Osteoblast (primary cell): Measurements from ENCODE around the gene DSG3. TPM values are rescaled to one million over a fixed set of nuclear protein-coding genes. Genes with fewer than 3 reads are reported as not detected.
"Not testable (repeated sequence)": the region's sequence is repeated elsewhere in the genome, so short reads cannot be mapped to it uniquely, and the experiment has no call there.

ENCODE experiments used
- DNase-seq: peaks from one replicate; pipeline ENCODE4 v3.0.0; 2011; ENCODE audit warnings: low spot score, mixed read lengths; ENCODE audit not compliant: insufficient read length; ENCODE audit errors: missing footprints
- H2AFZ ChIP-seq: 2 replicates; pipeline ENCODE4 v1.6.0; 2011; ENCODE audit warnings: mild to moderate bottlenecking, low read length
- H3K27ac ChIP-seq: 2 replicates; pipeline ENCODE4 v1.5.1; 2011; ENCODE audit warnings: mild to moderate bottlenecking, low read depth, low read length, moderate library complexity
- H3K27me3 ChIP-seq: 2 replicates; pipeline ENCODE4 v1.6.0; 2012; ENCODE audit warnings: mild to moderate bottlenecking, control low read depth, inconsistent platforms, low read length, moderate library complexity; ENCODE audit not compliant: insufficient read depth
- H3K36me3 ChIP-seq: 2 replicates; pipeline ENCODE4 v1.5.1; 2011; ENCODE audit warnings: mild to moderate bottlenecking, low read length, control low read depth, moderate library complexity; ENCODE audit not compliant: insufficient read depth
- H3K4me1 ChIP-seq: 2 replicates; pipeline ENCODE4 v1.5.1; 2011; ENCODE audit warnings: mild to moderate bottlenecking, low read length, control low read depth, moderate library complexity; ENCODE audit not compliant: insufficient read depth
- H3K4me2 ChIP-seq: 2 replicates; pipeline ENCODE4 v1.6.0; 2011; ENCODE audit warnings: mild to moderate bottlenecking, low read length; ENCODE audit not compliant: insufficient read depth
- H3K4me3 ChIP-seq: fragments of 200-600 bp; sonication (generic); 3 replicates; pipeline ENCODE4 v1.5.1; 2012; ENCODE audit warnings: mild to moderate bottlenecking, low read length, inconsistent platforms; ENCODE audit not compliant: insufficient read depth
- H3K79me2 ChIP-seq: 2 replicates; pipeline ENCODE4 v1.6.0; 2012; ENCODE audit warnings: mild to moderate bottlenecking, low read length, control low read depth, inconsistent platforms; ENCODE audit not compliant: insufficient read depth
- H3K9me3 ChIP-seq: 2 replicates; pipeline ENCODE4 v1.5.1; 2011; ENCODE audit warnings: low read depth, low read length, control low read depth
- H4K20me1 ChIP-seq: 2 replicates; pipeline ENCODE4 v1.6.0; 2012; ENCODE audit warnings: mild to moderate bottlenecking, low read length, control low read depth; ENCODE audit not compliant: insufficient read depth
- total RNA-seq: library from RNA; depleted of rRNA; stranded (reverse); fragments of >200 nt; gene quantifications from 2 replicates; pipeline ENCODE4 v1.2.3, GENCODE V29; 2012
- TF ChIP-seq, protein P1 (sequence below): IDR thresholded peaks from 2 replicates; pipeline ENCODE4 v1.5.1; 2011; ENCODE audit warnings: mild to moderate bottlenecking, low read depth, low read length, moderate library complexity; ENCODE audit errors: extremely low read depth

DSG3 gene
- total RNA-seq, 1 donor, result 1.4 TPM

DNA sequence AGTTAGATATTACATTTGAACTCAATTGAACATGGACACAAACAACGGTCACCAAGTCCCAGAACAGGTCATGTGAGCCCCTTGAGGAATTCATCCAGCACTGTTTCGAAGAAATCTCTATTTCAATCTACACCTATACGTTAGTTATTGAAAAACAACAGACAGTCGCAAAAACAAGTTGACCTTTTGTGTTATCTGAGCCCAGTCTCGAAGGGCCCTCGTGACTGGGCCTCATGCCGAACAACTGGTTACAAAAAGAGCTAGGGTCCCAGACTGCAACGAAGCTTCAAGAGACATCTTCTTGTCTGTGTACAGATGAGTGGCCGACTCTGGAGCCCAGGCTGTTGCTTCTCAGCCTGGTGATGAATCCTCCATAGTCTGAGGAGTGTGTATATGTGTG is 45.1 kb downstream of the DSG3 start:
- TF ChIP-seq, protein P1, sequence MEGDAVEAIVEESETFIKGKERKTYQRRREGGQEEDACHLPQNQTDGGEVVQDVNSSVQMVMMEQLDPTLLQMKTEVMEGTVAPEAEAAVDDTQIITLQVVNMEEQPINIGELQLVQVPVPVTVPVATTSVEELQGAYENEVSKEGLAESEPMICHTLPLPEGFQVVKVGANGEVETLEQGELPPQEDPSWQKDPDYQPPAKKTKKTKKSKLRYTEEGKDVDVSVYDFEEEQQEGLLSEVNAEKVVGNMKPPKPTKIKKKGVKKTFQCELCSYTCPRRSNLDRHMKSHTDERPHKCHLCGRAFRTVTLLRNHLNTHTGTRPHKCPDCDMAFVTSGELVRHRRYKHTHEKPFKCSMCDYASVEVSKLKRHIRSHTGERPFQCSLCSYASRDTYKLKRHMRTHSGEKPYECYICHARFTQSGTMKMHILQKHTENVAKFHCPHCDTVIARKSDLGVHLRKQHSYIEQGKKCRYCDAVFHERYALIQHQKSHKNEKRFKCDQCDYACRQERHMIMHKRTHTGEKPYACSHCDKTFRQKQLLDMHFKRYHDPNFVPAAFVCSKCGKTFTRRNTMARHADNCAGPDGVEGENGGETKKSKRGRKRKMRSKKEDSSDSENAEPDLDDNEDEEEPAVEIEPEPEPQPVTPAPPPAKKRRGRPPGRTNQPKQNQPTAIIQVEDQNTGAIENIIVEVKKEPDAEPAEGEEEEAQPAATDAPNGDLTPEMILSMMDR, result no peak
- H3K9me3 ChIP-seq, result no peaks in the 10 kb centered on the region
- no peak overlapping the region for H3K27ac ChIP-seq
- no peaks in the 10 kb centered on the region for H3K4me1 ChIP-seq
- peaks cover 12% of the 10 kb centered on the region for H3K27me3 ChIP-seq
- H3K4me2 ChIP-seq, result no peak overlapping the region
- no peak overlapping the region for H2AFZ ChIP-seq
- DNase-seq, result no peak
- no peaks in the 10 kb centered on the region for H3K79me2 ChIP-seq
- no peaks in the 10 kb centered on the region for H3K36me3 ChIP-seq
- no peak overlapping the region for H3K4me3 ChIP-seq
- H4K20me1 ChIP-seq, result no peaks in the 10 kb centered on the region

DNA sequence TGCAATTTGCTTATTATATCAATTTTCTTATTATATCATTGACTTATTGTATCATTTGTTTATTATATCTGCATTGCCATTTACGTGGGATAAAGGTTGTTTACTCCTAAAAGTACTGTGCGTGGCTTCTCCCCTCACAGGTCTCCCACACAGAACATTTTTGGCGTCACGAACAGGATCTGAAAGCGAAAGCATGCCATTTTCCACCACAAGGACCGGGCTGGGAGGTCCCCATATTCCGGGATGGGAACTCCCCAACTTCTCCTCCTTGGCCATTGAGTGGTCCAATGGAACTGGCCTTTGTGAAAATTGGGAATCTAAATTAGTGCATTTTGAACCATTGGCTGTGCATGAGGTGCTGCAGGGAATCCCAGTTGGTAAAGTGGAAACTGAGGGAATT is 45.6 kb downstream of the DSG3 start:
- no peak overlapping the region for H3K4me3 ChIP-seq
- H3K79me2 ChIP-seq, result no peaks in the 10 kb centered on the region
- TF ChIP-seq, protein P1, result no peak
- H3K9me3 ChIP-seq, result no peaks in the 10 kb centered on the region
- no peak overlapping the region for H3K27ac ChIP-seq
- no peak for DNase-seq
- H3K4me2 ChIP-seq, result no peak overlapping the region
- H3K27me3 ChIP-seq, result peaks cover 12% of the 10 kb centered on the region
- H4K20me1 ChIP-seq, result no peaks in the 10 kb centered on the region
- no peaks in the 10 kb centered on the region for H3K4me1 ChIP-seq
- H3K36me3 ChIP-seq, result no peaks in the 10 kb centered on the region
- H2AFZ ChIP-seq, result no peak overlapping the region

DNA sequence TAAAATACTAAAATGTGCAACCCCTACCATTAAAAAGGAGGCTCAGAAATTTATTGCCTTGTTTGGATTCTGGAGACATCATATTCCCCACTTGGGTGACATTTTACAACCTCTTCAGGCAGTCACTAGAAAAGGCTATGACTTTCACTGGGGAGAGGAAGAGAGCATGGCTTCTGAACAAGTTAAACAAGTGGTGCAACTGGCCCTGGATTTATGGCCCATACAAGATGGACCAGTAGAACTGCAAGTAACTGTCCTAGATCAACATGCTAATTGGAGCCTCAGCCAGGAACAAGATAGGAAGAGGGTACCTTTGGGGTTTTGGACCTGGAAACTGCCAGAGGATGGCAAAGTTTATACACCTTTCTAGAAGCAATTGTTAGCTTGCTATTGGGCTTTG is 46.4 kb downstream of the DSG3 start:
- TF ChIP-seq, protein P1, result no peak
- Histone ChIP-seq H4K20me1 (no peaks in the 10 kb centered on the region), H3K27me3 (peaks cover 18% of the 10 kb centered on the region), H3K36me3 (no peaks in the 10 kb centered on the region), H3K27ac (no peak overlapping the region), H3K79me2 (no peaks in the 10 kb centered on the region), H3K4me3 (no peak overlapping the region), H3K9me3 (no peaks in the 10 kb centered on the region), H3K4me2 (no peak overlapping the region), H2AFZ (no peak overlapping the region), H3K4me1 (peaks cover 2% of the 10 kb centered on the region)
- no peak for DNase-seq

DNA sequence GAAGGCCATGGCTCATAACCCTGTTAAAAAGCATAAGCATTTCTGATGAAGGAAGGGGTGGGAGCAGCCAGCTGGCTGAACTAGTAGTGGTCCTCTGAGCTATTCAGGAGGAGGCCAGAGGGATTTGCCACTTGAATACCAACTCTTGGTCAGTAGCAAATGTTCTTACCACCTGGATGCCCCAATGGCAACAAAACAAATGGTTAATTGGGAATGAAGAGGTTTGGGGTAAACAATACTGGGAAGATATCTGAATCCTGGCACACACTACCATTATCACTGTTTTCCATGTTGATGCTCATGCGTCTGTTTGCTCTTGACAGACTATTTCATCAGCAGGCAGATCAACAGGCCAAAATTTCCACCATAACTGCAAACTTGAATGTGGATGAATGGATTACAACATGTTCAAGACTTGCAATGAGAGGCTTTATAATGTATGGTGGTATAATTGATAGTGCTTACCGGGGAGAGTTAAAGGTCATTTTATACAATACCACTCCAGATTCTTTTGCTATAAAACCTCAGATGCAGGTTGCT is 47.2 kb downstream of the DSG3 start:
- not testable (repeated sequence) for H4K20me1 ChIP-seq, H3K4me1 ChIP-seq, H2AFZ ChIP-seq, H3K27ac ChIP-seq, H3K79me2 ChIP-seq, DNase-seq, H3K9me3 ChIP-seq, H3K4me3 ChIP-seq, H3K4me2 ChIP-seq, H3K36me3 ChIP-seq
- H3K27me3 ChIP-seq, result peaks cover 21% of the 10 kb centered on the region
